Skin epidermis (tissue), 12 donors: ENCODE data around the gene CD151.

Experiments
- H3K27ac ChIP-seq, 21 experiments: fragments of 200-600 bp; sonication (generic) in 11 of 21; one replicate each; pipeline ENCODE4 v1.5.0; 2020; ENCODE audit warnings: mild to moderate bottlenecking in 3 of 21, inconsistent platforms in 2 of 21, moderate library complexity in 2 of 21
- H3K4me3 ChIP-seq, 7 experiments: fragments of 200-600 bp; sonication (generic) in 2 of 7; one replicate each; pipeline ENCODE4 v1.5.0; 2020; ENCODE audit warnings: inconsistent platforms in 2 of 7, mild to moderate bottlenecking in 2 of 7, moderate library complexity in 1 of 7

CD151 gene

DNA sequence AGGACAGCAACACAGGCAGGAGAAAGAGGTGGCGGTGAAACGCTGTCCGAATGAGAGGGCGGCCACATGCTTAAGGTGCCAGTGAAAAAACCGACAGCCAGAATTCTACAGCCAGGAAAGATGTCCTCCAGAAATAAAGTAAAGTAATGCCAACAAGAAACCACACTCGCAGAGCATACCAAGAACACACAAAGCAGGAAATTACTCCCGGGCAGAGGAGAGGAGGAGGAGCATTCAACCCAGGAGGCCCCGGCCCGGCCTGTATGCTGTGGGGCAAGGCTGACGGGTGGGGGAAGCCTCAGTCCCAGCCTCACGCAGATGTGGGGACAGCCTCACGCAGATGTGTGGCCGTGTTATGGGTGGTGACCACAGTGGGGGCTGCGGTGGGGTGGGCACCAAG, 49.8 kb downstream of the CD151 start:
- Histone ChIP-seq H3K27ac (no peak overlapping the region), H3K4me3 (no peak overlapping the region)

DNA sequence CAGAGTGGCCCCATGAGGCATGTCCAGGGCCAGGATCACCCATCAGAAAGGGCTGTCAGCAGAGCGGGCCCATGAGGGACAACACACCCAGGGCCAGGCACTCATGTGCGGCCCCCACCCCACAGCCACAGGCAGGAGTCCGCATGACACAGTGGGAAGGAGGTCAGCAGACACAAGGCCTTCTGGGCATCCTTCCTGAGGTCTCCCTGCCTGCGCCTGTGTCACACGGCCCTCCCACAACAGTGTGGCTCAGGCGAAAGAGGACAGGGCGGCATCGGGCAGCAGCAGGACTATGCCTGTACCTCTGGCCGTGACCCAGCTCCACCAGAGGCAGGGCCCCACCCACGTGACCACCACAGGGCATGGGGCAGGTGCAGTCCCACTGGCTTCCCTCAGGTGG, 50.8 kb downstream of the CD151 start:
- Histone ChIP-seq H3K27ac (no peak overlapping the region), H3K4me3 (no peak overlapping the region)

DNA sequence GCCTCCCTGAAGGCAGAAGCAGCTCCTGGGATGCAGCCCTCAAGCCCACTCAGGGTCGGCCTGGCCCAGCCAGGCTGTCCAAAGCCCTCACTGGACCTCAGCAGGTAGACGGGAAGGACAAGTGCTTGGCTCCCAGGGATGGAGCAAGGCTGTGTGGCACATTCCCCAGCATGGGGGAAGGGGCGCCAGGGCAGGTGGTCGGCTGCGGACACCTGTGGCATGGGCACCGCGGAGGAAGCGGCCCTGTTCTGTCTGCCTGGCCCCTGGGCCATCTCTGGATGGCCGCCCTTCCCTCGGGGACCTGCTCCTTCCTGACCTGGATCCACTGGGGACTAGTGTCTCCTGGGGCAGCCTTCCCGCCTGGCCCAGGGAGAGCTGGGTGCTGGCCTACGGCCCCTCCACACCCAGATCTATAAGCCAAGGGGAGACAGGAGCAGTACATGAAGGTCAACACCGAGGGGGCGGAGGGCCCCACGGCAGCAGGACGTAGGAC, 51.9 kb downstream of the CD151 start:
- Histone ChIP-seq H3K27ac (no peak overlapping the region), H3K4me3 (no peak overlapping the region)

DNA sequence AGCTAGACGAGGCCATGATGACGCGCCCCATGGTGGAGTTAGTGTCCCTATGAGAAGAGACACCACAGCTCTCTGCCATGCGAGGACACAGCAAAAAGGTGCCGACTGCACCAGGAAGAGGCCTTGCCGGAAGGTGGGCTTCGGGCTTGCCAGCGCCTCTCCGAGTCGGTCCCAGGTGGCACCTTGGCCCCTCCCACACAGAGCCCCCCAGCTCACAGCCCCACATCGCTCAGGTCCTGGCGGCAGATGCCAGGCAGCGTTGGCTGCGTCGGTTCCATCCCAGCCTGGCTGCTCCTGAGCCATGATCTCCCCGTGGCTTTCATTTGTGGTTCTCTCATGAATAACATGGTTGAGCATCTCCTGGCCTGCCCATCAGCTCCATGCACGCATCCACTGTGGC, 53.8 kb downstream of the CD151 start:
- H3K4me3 ChIP-seq, result no peak overlapping the region
- no peak overlapping the region for H3K27ac ChIP-seq

DNA sequence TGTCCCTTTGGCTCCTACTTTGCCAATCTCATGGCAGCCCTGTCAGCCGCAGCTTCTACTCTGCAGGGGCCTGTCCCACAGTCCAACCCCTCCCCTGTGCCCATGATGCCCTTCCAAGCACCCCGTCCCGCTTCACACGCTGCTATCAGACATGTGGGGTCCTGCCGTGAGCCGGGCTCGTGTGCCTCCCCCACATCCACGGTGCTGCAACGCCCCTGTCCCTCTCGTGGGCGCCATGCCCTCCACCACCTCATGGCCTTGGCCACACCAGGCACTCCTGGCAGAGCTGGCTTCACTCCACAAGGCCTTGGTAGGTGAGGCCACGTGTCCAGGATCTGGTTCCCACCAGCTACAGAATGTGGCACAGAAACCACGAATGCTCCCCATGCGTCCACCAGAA, 54.8 kb downstream of the CD151 start:
- H3K27ac ChIP-seq, result no peak overlapping the region

More for the DNA sequence above, 54.8 kb downstream of the CD151 start:
- H3K4me3 ChIP-seq, result no peak overlapping the region
